OCI-LY3 (cell line): Measurements from ENCODE around the gene MYH9.

Experiments used
- EZH2phosphoT487 ChIP-seq: fragments of 200-600 bp; shearing (Covaris generic); IDR thresholded peaks from 2 replicates; pipeline ENCODE4 v1.6.1; 2018; ENCODE audit warnings: antibody characterized with exemption, mixed run types, low read depth
- TF ChIP-seq, protein P1 (sequence below): fragments of 200-600, 300-600 bp; sonication (generic); IDR thresholded peaks from 2 replicates; pipeline ENCODE4 v1.5.1; 2014; ENCODE audit warnings: antibody characterized with exemption, low read length, low read depth

DNA sequence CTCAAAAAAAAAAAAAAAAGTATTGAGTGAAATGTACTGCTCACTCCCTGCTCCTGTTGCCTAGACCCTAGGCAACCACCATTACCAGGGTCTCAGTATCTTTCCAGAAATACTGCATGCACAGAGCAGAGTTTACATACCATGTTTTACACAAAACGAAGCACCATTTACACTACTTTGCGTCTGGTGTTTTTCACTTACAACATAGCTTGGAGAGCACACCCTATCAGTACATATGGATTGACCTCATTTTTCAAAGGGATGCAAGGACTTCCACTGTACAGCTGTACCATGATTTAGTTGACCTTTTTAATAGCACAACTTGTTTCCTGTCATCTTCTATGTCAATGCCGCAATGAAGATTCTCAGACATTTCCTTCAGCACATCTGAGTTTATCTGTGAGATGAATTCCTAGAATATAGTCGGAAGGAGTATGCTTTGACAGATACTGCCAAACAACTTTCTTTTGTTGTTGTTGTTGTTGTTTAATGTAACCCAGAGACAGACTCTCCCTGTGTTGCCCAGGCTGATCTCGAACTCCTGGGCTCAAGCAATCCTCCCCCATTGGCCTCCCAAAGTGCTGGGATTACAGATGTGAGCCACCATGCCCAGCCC is 6.1 kb downstream of the MYH9 start:
- TF ChIP-seq, protein P1, sequence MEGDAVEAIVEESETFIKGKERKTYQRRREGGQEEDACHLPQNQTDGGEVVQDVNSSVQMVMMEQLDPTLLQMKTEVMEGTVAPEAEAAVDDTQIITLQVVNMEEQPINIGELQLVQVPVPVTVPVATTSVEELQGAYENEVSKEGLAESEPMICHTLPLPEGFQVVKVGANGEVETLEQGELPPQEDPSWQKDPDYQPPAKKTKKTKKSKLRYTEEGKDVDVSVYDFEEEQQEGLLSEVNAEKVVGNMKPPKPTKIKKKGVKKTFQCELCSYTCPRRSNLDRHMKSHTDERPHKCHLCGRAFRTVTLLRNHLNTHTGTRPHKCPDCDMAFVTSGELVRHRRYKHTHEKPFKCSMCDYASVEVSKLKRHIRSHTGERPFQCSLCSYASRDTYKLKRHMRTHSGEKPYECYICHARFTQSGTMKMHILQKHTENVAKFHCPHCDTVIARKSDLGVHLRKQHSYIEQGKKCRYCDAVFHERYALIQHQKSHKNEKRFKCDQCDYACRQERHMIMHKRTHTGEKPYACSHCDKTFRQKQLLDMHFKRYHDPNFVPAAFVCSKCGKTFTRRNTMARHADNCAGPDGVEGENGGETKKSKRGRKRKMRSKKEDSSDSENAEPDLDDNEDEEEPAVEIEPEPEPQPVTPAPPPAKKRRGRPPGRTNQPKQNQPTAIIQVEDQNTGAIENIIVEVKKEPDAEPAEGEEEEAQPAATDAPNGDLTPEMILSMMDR = no peak
- no peak for TF ChIP-seq EZH2phosphoT487
